DOHH2 (cell line): ENCODE measurements around the gene RINT1.

Experiments
- CTCF ChIP-seq: fragments of 200-600 bp; sonication (generic); IDR thresholded peaks from one replicate; pipeline ENCODE4 v1.5.1; 2014; ENCODE audit warnings: antibody characterized with exemption, mild to moderate bottlenecking, low read depth, low read length; ENCODE audit not compliant: poor library complexity, severe bottlenecking
- EZH2phosphoT487 ChIP-seq: fragments of 200-600 bp; sonication (generic); IDR thresholded peaks from 2 replicates; pipeline ENCODE4 v1.6.1; 2017; ENCODE audit warnings: borderline replicate concordance, mild to moderate bottlenecking, antibody characterized with exemption, low read length, moderate library complexity, mixed read lengths

- TF ChIP-seq CTCF = no peak
- TF ChIP-seq EZH2phosphoT487 = no peak
Observed at GRCh38 chr7:105614341-105614840, 82.4 kb downstream of the RINT1 start.
